KG1 (cell line): ENCODE measurements around the gene CYP2E1.
"Not testable (repeated sequence)": the region's sequence is repeated elsewhere in the genome, so short reads cannot be mapped to it uniquely, and the experiment has no call there.

Experiments used
- DNase-seq: peaks from one replicate; lab custom pipeline; 2025; lab: John Stamatoyannopoulos, UW

CYP2E1 gene

DNA sequence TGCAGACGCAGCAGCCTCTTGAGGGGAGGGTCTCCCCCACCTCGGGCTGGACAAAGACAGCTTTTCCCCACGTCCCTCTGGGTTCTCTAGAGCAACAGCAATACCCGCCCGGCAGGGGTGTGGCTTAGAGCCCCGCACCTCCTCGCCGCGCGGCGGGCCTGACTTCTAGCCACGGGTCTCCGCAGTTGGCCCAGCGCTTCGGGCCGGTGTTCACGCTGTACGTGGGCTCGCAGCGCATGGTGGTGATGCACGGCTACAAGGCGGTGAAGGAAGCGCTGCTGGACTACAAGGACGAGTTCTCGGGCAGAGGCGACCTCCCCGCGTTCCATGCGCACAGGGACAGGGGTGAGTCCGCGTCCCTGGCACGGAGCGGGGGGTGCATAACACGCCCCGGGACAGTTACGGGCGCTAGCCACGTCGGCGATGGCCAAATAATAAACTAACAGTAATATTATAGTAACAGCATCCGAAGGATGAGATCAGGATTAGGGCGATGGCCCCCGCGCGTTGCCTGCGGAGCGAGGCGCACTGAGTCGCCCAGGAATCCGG lies 1.2 kb downstream of the CYP2E1 start:
- no peak for DNase-seq

DNA sequence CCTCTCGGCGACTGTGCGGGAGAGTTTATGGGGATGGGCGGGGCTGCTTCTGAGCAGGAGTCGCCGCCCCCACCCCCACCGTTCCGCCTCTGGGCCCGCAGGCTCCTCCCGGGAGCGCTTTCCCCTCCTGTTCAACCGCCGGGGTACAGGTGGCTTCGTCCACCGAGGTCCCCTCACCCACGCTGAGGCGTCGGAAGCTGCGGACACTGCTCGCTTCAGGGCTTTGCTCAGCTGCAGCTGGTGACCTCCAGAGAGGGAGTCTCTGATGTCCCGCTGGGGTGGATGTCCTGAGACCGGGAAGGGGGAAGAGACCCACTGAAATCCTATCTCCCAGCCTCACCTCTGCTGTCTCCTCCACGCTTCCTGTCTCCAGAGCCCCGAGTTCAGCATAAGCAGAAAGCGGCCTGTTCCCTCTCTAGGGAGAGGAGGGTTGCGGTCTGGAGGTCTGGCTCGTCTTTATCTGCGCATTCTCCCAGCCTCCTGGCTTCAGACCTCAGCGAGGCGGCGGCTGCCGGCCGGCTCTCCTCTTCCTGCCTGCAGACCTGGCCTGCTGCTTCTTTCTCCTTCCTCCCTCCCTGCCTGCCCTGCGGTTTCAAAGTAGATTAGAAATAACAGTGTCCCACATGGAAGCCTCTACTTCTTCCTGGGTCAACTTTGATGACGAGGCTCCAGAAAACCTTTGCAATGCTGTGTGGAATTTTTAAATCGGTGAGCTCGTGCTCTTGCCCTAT lies 1.8 kb downstream of the CYP2E1 start:
- DNase-seq: no peak

DNA sequence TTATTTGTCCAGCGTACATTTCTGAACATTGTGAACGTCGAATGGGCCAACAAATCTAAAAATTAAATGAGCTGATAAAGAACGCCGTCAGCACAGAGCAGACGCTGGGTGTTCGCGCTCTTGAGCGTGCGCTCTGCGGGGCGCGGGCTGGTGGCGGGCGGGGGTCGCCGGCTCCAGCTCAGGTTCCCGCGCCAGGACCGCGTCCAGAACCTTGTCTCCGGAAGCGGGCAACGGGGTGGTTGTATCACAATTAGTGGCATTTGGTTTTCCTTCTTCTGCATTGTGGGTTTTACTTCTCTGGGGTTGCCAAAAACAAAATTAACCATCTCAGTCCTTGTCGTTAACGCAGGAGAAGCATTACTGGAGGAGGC lies 2.4 kb downstream of the CYP2E1 start:
- no peak for DNase-seq

DNA sequence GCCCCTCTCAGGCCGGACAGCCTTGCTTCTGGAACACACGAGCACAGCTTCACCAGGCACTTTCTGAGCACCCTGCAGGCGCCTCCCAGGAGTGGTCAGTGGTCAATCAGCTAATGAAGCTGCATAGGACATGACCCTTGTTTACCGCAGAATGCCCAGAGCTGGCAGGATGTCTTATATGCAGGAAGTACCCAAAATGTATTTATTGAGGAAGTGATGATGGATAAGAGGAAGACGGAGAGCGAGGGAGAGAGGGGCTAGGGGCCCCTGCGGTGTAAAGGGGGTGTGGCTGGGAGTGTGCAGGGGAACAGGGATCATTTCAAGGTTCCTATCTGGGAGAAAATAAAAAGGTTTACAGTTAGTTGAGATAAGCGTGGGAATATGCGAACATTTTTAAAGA lies 3.3 kb downstream of the CYP2E1 start:
- no peak for DNase-seq

DNA sequence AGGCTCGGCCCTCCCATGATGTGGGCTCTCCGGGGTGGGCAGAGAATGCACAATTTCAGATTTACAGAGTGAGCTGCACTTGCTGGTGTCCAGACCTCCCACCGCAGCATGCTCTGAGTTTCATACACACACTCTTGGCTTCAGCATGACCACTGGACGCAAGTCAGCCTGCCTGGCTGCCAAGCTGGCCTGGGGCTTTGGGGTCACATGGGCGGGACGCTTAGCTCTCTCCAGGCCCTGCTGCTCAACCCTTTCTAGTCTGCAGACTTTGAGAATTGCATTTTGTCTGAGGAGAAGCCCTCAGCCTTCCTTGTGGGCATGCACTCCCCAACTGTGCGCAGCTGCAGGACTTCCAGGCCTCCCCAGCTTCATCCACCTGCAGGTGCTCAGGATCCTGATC lies 5.7 kb downstream of the CYP2E1 start:
- no peak for DNase-seq

DNA sequence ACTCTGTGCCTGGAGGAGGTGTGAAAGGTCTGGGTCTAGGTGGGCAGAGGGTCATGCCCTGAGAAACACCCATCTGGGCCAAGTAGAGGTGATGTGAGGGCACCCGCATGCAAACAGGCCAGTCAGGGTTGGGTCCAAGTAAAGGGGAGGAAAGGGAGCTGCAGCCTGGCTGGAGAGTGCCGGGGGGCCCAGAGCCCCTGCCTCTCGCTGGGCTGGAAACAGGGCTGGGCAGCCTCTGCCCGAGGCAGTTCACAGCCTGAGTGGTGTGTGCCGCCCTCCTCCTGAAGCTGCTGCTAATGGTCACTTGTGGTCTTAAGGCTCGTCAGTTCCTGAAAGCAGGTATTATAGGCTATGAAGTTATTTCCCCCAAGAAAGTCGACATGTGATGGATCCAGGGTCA lies 7.3 kb downstream of the CYP2E1 start:
- no peak for DNase-seq

DNA sequence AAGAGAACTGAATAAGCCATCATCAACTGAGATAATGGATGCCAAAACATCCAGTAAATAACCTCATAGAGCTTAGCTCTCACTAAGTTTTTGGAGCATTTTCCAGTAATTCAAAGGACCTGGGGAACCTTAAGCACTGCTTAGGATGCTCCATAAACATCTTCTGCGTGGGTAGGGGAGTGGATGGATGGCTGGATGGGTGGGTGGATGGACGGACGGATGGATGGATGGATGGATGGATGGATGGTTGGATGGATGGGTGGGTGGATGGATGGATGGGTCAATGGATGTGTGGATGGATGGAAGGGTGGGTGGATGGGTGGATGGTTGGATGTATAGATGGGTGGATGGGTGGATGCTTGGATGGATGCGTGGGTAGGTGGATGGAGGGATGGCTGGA lies 9.0 kb downstream of the CYP2E1 start:
- no peak for DNase-seq

DNA sequence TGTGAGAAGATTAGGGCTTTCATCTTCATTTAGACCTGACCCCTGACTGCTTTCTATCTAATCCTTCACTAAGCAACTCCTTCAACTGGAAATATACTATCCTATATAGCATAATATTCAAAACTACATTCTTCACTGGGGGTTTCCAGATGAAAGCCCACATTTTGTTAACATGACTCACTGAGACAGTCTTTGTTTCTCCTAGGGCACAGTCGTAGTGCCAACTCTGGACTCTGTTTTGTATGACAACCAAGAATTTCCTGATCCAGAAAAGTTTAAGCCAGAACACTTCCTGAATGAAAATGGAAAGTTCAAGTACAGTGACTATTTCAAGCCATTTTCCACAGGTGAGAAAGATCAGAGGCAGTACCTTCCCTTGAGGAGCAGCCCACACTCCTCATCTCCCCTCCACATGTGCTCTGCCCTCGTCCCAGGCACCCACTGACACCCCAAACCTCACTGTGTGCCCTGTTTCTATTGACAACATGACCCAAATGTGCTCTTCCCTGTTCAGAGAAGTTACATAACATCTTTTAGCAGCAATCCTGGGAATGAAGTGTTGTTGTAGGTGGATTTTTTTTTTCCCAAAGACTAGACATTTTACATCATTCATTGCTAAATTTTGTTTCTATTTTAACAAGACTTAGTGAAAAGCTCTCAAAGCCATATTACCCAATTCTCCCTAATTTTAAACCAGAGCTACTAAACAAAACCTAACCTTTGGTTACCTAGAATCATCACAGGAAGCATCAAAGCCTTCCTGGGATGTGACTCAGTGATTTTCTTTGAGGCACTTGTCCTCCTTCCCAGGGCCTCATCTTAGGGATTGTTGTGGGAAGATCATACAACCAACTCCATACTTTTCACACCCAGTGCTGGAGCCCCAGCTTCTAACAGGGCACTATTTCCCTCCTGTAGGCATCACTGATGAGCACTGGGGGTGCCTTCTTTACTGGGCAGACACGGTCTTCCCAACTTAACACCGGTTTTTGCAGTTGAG lies 10.7 kb downstream of the CYP2E1 start:
- no peak for DNase-seq

DNA sequence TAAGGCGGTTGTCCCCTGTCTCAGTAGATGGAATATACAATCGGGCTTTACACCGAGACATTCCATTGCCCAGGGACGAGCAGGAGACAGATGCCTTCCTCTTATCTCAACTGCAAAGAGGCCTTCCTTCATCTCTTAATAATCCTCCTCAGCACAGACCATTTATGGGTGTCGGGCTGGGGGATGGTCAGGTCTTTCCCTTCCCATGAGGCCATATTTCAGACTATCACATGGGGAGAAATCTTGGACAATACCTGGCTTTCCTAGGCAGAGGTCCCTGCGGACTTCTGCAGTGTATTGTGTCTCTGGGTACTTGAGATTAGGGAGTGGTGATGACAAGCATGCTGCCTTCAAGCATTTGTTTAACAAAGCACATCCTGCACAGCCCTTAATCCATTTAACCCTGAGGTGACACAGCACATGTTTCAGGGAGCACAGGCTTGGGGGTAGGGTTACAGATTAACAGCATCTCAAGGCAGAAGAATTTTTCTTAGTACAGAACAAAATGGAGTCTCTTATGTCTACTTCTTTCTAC lies 14.3 kb downstream of the CYP2E1 start:
- DNase-seq: not testable (repeated sequence)

DNA sequence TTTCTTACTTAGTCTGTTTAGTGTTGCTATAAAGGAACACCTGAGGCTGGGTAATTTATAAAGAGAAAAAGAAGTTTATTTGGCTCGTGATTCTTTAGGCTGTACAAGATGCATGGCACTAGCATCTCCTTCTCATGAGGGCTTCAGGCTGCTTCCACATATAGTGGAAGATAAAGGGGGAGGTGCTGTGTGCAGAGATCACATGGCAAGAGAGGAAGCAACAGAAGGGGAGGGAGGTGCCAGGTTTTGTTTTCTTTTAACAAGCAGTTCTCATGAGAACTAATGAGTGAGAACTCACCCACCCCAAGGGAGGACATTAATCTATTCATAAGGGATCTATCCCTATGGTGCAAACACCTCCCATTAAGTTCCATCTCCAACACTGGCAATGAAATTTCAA lies 17.3 kb downstream of the CYP2E1 start:
- DNase-seq: no peak

DNA sequence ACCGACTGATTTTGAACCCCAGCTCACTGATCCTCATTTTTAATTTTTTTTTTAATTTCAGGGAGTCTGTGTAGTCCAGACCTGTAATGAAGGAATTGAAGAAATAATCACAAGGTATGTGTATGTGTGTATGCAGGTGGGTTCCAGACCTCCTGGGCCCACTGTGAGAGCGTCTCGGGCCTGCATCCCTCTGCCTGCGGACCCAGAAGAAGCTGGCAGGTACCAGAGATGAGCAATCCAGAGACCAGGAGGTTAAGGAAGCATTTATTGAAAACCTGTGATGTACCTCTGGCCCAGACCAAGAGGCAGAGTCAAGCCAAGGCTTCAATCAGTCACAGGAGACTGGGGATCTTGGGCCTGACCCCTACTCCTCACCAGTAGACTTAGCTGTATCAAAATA lies 27.4 kb downstream of the CYP2E1 start:
- DNase-seq: no peak

DNA sequence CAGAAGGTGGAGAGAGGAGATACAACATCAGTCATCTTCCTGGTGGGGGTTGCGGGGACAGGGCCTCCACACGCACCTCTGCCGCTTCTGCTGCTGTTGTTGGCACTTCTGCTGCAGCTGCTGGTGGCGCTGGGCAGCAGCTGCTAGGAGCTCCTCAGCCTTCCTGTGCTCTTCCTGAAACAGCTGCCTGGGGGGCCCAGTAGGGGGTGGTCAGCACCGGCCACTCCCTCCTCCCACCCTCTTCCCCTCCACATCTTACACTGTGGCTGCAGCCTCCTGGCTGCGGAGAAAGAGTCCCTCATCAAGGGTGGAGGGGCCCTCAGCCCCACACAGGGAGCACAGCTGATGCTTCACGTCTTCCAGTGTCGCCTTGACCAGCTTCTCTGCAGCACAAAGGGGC lies 28.4 kb downstream of the CYP2E1 start:
- DNase-seq: no peak

DNA sequence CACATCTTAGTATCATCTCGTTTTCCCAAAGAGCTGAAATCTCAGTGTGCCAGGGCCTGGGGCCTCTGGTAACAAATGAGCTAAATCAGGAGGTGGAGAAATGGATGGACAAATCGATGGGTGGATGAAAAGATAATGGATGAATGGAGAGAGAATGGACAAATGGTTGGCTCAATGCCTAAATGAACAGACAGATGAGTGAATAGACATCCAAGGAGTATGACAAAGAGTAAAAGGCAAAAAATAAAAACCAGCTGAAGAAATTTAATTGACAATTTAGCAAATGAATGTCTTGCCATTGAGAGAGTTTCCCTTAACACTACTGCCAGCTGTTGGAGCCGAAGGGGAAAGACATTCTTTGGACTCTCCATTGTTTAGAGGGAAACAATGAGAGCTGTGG lies 30.2 kb downstream of the CYP2E1 start:
- no peak for DNase-seq

DNA sequence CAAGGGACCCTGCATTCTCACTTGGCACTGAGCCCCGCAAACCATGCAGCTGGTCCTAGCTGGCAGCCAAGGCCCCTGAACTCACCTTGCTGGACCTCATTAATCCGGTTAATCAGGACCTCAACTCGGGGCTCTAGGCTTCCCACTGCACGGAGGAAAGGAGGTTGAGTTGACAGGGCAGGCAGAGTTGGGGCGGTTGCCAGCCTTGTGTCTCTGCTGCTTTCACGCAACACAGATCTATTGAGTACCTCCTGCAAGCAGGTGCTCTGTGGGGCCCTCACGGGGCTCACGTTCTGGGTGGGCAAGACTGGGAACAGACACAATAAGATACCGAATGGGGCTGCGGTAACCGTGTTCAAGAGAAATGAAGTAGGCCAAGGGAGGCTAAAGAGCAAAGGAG lies 32.1 kb downstream of the CYP2E1 start:
- no peak for DNase-seq

DNA sequence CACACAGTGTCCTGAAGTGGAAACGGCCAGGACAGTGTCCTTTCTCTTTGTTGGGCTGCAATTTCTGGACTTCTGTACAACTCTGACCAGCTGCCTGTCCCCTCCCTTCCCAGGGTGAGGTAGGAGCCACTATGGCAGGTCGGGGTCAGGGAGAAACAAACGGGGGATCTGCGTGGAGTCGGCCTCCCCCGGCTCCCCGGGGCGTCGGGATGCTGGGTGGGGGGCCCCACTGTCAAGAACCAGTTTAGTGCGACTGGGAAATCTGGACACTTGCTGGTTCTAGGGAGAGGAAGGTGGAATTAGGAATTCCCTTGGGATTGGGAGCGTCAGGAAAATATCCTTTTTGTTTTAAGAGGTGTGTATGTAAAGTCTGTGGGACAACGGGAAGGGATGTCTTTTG lies 37.7 kb downstream of the CYP2E1 start:
- DNase-seq: no peak

DNA sequence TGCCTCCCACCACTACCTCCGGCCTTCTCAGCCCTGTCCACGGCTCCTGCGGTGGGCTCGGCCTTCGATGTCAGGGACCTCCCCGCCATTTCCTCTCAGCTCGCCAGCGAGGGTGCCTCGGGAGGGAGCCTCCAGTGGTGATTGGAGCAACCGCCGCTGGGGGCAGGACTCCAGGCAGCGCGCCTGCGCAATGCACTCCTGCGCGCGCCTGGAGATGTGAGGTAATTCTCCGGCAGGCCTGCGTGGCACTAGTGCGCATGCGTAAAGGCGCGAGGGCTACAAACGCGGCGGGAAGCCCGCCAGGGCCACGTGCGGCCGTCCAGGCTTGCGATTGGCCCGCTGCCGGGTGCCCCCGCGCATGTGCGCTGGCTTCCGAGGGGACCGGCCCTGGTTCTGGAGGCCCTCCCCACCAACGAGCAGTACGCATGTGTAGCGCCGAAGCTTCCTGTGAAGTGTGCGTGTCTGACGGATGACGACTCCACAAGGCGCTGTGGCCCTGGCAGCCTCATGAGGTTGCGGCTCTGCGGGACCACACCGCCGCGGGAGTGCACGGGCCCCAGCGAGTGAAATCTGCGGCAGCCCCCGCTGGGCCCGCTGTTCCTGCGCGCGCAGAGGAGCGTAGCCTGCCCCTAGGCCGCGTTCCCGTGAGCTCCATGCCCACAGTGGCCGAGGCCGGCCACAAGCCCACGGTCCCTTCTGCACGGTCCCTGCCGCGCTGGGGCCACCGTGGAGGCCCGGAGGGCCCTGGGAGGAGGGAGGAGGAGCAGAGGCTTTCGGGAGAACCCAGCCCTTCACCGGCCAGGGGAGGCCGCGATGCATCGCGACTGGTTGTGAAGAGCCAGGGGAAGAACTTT lies 38.5 kb downstream of the CYP2E1 start, which contains the start of gene SYCE1:
SYCE1 (minus strand) TSS at position 143 of the 854 bp plus-strand sequence; CDS start at position 89, 54 bp downstream.
- DNase-seq: no peak

DNA sequence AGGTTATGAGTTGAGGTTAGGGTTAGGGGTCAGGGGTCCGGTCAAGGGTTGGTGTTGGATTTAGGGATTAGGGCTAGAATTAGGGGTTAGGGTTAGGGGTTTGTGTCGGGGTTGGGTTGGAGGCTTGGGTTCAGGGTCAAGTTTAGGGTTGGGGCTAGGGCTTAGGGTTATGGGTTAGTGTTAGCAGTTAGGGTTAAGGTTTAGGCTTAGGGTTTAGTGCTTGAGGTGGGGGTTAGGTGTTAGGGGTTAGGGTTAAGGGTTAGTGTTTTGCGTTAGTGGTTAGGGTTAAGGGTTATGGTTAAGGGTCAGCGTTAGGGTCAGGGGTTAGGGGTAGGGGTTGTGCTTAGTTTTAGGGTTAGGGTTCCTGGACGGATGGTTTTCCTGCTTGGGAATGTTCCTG lies 40.0 kb downstream of the CYP2E1 start:
- DNase-seq: no peak

DNA sequence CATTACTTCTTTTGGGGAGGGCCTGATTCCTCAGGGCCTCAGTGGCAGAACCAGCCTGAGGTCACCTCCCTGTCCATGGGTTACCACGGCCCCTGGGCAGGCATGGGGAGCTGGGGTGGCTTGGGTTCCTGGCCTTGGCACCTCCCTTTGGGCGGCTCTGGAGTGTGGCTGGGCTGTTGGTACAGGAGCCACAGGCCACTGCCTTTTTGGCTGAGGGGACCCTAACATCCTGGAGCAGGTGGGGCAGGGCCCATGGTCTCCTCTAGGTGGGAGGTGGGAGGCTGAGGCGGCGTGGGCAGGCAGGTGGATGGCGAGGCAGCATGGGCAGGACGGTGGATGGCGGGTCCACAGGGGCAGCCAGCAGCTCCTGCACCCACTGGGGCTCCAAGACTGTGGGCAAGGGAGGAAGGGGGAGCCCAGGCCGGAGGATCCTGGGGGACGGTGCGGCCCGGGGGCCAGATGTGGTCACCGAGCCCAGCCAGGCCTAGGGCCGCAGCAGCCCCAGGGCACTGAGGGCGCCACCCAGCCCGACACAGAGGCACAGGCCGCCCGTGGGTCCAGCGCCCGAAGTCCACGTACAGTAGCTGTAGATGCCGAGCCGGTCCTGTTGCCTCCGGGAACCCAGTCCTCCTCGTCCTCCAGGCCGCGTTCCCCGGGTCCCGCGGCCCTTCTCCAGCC lies 40.6 kb downstream of the CYP2E1 start:
- no peak for DNase-seq

DNA sequence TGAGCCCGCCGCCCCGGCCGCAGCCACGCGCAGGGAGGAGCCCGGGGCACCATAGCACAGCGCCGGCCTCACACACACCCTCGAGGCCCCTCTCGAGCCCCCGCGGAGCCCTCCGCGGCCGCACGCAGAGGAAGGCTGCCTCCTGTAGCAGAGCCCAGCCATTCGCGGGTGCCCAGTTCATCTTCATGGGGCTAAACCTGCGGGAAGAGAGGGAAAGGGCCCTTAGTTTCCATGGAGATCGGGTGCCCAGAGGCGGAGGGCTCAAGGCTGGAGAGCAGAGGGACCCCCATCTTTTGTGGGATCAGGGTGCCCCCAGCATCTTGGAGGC lies 41.1 kb downstream of the CYP2E1 start:
- DNase-seq: no peak

DNA sequence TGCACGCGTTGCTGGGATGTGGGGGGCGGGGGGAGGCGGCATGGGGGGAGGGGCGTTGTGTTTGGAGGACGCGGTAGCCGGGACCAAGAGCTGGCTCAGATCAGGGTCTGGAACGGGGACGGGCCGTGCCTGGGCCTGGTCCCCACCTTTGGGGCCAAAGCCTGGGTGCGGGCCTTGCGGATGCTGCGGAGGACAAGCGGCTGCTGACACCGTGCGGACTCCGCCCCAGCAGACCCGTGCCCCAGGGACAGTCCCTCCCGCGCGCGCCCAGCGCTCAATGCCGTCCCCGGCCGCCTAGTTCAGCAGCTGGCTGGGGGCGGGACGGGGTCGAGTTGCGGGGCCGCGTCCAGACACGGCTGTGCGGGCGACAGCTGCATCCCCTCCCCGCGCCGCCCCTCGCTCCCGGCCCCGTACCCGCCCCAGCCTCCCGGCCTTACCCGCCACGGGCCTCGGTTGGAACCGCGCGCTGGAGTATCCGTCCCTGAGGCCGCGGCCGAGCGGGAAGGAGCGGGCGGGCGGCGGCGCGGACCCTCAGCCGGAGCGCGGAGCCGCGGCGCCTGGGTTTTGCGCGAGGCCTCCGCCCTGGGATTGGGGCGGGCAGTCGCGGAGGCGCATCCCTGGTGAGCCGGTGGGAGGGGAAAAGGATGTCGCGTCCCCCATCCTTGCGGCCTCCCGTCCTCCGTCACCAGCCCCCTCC lies 41.8 kb downstream of the CYP2E1 start:
- DNase-seq: not testable (repeated sequence)

DNA sequence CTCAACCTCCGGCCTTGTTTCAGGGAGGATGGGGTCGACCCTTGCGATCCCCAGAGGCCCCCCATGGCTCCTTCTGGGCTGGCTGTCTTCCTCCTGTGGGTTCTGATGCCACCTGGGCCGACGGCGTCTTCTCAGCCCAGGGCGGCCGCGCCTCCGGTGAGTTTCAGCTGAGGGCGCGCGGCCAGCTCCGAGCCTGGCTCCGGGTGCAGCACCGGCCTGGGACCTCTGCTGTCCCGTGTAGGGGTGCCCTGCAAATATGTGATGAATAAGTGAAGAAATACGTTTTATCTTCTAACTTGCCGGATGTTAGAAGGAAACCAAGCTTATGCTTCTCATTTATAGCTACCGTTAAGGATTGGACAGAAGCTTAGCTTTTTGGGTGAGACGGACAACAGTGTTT lies 42.6 kb downstream of the CYP2E1 start:
- DNase-seq: not testable (repeated sequence)
